HG03139 (cell line): ENCODE measurements around the gene RBX1.
"Not testable (repeated sequence)": the region's sequence is repeated elsewhere in the genome, so short reads cannot be mapped to it uniquely, and the experiment has no call there.

Experiments used
- ATAC-seq: cut with Tn5 transposase; IDR thresholded peaks from one replicate; pipeline ENCODE4 v1.9.1; 2021; ENCODE audit not compliant: unreplicated experiment

The RBX1 gene

GRCh38 chr22:40950962-40951794 lies at the start of gene RBX1:
TSS of gene RBX1 (plus strand) at chr22:40951378. CDS start at chr22:40951399, 21 bp downstream.
- peak; percentile 73 for ATAC-seq

- no peak for ATAC-seq
Observed at GRCh38 chr22:40904101-40904500, 47.1 kb upstream of the RBX1 start.

DNA sequence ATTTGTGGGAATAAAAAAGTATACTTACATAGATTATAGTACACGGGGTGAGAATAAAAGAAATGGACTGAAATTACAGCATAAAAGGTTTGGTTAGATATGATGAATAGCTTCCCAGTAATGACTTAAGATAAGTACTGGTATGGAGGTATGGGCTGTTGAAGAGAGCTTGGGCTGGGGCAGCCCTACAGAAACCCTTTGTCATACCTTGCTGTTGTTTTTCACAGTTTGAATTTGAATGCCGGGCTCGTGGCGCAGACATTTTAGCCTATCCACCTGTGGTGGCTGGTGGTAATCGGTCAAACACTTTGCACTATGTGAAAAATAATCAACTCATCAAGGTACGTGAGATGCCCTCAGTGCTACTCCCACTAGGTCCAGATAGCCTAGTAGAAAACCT lies 42.3 kb upstream of the RBX1 start:
- no peak for ATAC-seq

DNA sequence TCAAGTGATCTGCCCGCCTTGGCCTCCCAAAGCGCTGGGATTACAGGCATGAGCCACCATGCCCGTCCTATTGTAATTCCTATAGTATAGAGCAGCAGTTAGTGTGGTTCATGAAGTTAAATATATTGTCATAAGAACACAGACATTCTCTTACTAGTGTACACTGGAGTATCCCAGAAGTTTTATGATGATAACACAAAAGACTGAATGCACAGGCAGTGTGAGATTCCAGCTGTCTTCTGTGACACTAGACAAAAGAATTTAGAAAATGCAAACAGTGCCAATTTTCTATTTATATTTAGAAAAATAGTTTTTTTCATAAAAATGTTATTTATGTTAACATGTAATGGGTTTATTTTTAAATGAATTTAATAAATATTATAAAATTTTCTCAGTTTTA lies 39.4 kb upstream of the RBX1 start:
- no peak for ATAC-seq

- not testable (repeated sequence) for ATAC-seq
Observed at GRCh38 chr22:40912987-40913386, 38.2 kb upstream of the RBX1 start.

GRCh38 chr22:40919446-40919845 lies 31.7 kb upstream of the RBX1 start:
- no peak for ATAC-seq

GRCh38 chr22:40920526-40920925 lies 30.7 kb upstream of the RBX1 start:
- no peak for ATAC-seq

GRCh38 chr22:40922484-40923303 lies 28.5 kb upstream of the RBX1 start:
- no peak for ATAC-seq

- ATAC-seq, result no peak
Observed at GRCh38 chr22:40928657-40929056, 22.5 kb upstream of the RBX1 start.

DNA sequence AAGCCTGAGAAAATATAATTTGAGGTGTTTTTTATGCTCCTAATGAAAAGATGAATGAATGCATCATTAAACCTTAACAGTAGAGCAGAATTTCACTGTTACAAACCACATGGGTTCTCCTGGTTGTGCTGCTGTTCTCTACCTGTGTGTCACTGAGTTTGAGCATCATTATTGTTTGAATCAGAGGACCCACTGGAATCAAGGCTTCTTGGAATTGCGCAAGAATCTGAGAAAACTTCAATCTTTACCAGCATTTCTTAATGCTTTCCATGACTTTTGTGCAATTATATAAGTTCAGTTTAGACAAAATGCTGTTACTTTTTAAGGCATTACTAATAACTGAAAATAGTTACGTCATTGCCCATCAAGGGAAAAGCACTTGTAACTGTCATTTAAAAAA lies 18.8 kb upstream of the RBX1 start:
- ATAC-seq, result no peak

GRCh38 chr22:40939202-40939601 lies 12.0 kb upstream of the RBX1 start:
- no peak for ATAC-seq

DNA sequence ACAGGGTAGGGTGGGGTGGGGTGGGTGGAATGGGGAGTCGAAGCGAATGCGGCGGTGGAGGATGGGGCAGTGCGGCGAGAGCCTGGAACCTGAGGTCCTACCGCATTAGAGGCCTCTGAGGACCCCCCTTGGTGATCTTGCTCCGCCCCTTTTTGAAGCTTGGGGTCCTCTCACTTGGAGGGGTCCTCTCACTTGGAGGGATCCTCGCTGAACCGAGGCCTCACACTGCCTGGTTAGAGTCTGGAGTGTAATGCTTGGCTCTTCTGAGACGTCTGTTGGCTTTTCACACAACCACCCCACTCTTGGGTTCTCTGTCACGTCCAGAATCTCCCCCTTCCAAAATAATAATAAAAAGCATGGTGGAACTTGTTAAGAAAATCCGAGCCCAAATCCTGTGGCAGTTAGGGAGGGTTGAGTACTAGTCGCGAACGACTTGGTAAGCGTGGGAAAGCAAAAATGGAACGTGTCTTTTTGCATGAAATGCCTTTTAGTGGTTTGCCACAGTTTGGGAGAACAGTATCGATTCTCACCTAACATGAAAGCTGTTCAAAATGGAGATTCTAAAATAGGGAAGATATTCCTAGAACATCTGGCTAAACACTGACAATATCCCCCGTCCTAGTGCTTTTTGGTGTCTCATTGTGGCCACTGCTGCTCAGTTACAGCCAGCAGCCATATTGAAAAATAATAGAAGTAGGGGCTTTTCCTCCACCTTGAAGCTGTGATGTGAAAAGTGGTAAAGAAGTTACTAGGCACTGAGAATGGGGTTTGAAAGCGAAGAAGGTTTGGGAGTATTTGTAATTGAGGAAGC lies 822 bp downstream of the RBX1 start:
- no peak for ATAC-seq

DNA sequence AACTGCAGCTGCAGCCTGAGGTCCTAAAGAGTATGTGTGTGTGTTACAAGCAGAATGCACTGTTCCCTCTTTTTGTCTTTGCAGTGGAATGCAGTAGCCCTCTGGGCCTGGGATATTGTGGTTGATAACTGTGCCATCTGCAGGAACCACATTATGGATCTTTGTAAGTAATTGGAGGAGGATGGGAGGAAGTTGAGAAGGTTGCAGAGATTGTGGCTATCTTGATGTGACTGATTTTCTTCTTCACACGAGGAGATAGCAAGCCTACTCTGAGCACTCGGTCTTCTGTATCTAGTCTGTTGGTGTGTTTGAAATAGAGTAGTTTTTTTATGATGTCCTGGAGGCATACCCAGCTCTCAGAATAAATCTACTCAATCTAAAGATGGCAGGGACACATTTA lies 2.3 kb downstream of the RBX1 start:
- ATAC-seq, result no peak

- ATAC-seq, result no peak
Observed at GRCh38 chr22:40954113-40954512, 2.9 kb downstream of the RBX1 start.

DNA sequence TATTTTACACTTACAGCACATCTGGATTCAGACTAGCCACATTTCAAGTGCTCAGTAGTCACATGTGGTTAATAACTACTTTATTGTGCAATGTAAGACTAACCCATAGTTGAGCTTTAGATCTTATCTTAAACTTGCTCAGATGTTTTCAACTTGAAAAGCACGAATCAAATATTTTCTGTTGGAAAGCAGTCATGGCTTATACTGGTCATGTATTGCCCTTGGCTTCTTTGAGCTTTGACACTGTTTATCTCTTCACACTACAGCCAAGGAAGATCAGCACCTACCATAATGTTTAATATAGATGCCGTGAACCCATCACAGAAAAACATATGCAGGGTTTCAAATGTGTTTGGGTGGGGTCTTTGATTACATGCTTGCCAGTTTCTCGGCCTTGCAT lies 4.4 kb downstream of the RBX1 start:
- no peak for ATAC-seq

- ATAC-seq, result no peak
Observed at GRCh38 chr22:40957601-40958000, 6.4 kb downstream of the RBX1 start.

- no peak for ATAC-seq
Observed at GRCh38 chr22:40958299-40958698, 7.1 kb downstream of the RBX1 start.

DNA sequence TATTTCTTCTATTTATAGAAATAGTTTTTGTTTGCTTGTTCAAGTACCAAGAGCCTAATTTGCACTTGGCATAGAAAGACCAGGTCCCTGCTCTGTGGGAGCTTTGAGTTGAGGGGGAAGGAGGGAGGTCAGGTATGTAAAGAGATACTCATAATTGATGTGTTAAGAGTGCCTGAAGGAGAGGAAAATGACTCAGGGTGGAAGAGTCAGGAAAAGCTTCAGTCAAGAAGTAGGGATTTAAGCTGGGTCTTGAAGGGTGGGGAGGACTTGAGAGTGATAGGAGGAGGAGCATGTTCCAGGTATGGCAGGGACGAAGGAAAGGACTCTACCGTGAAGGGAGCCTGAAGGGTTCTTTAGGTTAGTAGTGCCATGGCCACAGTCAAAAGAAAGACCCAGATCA lies 9.0 kb downstream of the RBX1 start:
- ATAC-seq, result no peak

DNA sequence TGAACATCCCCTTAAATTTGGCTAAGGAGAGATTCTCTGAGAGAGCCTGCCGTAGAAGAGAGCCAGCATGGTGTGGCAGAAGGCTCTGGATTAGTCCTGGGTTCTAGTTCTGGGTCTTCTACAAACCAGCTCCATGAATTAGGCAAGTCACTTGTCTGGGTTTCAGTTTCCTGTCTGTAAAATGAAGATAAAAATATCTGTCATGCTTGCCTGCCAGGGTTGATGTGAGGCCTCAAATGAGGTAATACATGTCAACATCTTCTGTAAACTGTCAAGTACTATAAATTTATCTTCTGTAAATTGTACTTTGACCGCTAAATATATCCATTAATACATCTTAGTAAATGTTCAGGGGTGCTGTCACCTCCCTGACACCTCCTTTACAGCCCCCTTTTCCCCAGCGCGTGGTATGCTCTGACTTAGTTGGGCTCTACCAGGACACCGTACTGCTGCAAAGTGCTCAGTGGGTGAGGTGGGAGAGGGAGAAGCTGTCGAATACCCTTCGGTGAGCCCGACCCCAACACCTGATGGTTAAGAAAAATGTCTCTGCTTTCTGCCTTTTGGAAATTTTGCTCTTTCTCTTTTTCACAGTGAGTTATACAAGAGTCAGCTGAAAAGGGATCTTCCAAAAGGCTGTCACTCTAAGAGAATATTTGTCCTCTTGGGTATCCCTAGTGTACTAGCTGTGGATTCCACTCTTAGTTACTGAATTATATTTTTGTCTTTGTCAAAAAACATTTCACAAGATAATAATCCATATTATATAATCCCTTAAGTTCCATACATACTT lies 15.0 kb downstream of the RBX1 start:
- no peak for ATAC-seq

DNA sequence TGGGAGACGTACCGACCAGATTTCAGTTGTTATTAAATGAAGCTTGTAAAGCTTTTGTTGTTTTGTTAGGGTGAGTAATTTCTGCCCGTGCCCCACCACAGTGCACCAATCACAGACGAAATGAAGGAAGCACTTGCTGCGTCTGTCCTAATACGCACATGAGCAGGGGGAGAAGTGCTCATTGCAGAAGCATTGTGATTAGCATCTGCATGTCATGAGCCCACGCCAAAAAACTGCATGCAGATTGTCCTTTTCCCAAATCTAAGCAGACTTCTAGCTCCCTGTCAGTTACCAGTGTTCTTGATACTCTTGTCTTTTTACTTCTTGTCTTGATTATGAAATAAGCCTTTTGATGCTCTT lies 15.5 kb downstream of the RBX1 start:
- no peak for ATAC-seq
